Measurements from ENCODE around the gene ACSF2.

ACSF2 gene

GRCh38 chr17:50517504-50518383 is 91.7 kb downstream of the ACSF2 start:
- no peaks in the 10 kb centered on the region for H3K4me1 ChIP-seq (ENCODE audit: control insufficient read depth, insufficient read depth, low read length)
- H3K4me3 ChIP-seq (ENCODE audit: low read length in 2 of 2): no peak overlapping the region
- no peak overlapping the region for H3K9ac ChIP-seq (ENCODE audit: low read length in 2 of 2)
- no peaks in the 10 kb centered on the region for H3K27me3 ChIP-seq (ENCODE audit: control insufficient read depth in 1 of 2, insufficient read depth in 2 of 2, low read length in 2 of 2)
- H3K27ac ChIP-seq (ENCODE audit: low read length): no peak overlapping the region
- H3K36me3 ChIP-seq (ENCODE audit: control insufficient read depth in 2 of 2, insufficient read depth in 2 of 2, low read length in 2 of 2): no peaks in the 10 kb centered on the region
- H3K9me3 ChIP-seq (ENCODE audit: control insufficient read depth in 2 of 2, low read length in 2 of 2): no peaks in the 10 kb centered on the region

- no peaks in the 10 kb centered on the region for H3K9me3 ChIP-seq (ENCODE audit: control insufficient read depth in 2 of 2, low read length in 2 of 2)
- H3K27ac ChIP-seq (ENCODE audit: low read length): no peak overlapping the region
- H3K4me3 ChIP-seq (ENCODE audit: low read length in 2 of 2): no peak overlapping the region
- no peaks in the 10 kb centered on the region for H3K27me3 ChIP-seq (ENCODE audit: control insufficient read depth in 1 of 2, insufficient read depth in 2 of 2, low read length in 2 of 2)
- no peaks in the 10 kb centered on the region for H3K36me3 ChIP-seq (ENCODE audit: control insufficient read depth in 2 of 2, insufficient read depth in 2 of 2, low read length in 2 of 2)
- H3K4me1 ChIP-seq (ENCODE audit: control insufficient read depth, insufficient read depth, low read length): no peaks in the 10 kb centered on the region
- no peak overlapping the region for H3K9ac ChIP-seq (ENCODE audit: low read length in 2 of 2)
Measured at GRCh38 chr17:50518384-50519023, 92.5 kb downstream of the ACSF2 start.

DNA sequence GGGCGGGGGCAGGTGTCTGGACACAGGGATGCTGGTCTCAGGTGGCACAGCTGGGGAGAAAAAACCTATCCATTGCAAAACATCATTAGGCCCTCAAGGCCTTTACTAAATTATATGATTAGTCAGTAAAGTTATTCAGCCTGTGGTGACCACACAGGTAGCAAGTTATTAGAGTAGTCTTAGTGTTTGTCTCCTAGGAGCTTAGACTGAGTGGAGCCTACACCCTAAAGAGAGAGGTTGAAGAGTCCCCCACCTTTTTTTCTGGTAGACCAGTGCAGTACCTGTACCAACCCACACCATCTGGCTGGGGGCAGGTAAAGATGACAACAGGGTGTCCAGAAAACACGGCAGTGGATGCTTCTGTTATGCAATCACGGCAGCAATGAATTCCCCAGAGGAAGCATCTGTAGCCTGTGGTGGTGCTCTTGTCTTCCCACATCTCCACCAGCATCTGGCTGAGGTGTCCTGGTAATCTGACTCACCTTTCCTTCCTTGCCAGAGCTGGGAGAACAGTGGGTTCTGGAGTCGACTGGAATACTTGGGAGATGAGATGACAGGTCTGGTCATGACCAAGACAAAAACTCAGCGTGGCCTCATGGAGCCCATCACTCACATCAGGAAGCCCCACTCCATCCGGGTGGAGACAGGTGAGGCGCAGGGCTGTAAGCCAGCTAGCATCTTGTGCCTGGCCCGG is 93.3 kb downstream of the ACSF2 start:
- Histone ChIP-seq H3K27me3 (ENCODE audit: control insufficient read depth in 1 of 2, insufficient read depth in 2 of 2, low read length in 2 of 2) (no peaks in the 10 kb centered on the region), H3K36me3 (ENCODE audit: control insufficient read depth in 2 of 2, insufficient read depth in 2 of 2, low read length in 2 of 2) (no peaks in the 10 kb centered on the region), H3K4me3 (ENCODE audit: low read length in 2 of 2) (no peak overlapping the region), H3K4me1 (ENCODE audit: control insufficient read depth, insufficient read depth, low read length) (no peaks in the 10 kb centered on the region), H3K9me3 (ENCODE audit: control insufficient read depth in 2 of 2, low read length in 2 of 2) (no peaks in the 10 kb centered on the region), H3K9ac (ENCODE audit: low read length in 2 of 2) (no peak overlapping the region), H3K27ac (ENCODE audit: low read length) (no peak overlapping the region)

DNA sequence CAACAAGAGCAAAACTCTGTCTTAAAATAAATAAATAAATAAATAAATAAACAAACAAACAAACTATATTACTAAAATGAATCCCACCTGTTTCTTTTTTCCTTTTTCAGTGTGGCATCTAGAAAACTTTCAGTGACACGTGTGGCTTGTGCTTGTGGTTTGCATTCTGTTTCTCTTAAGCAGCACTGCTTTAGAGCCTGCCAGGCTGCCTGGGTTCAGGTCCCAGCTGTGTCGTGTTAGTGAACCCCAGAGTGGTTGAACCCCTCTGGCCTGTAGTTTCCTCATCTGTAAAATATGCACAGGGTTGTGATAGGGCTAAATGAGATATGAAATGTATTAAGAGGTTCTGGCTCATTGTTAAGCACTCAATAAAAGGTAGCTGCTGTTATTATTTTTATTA is 94.5 kb downstream of the ACSF2 start:
- H3K9me3 ChIP-seq (ENCODE audit: control insufficient read depth in 2 of 2, low read length in 2 of 2): no peaks in the 10 kb centered on the region
- H3K27ac ChIP-seq (ENCODE audit: low read length): no peak overlapping the region

GRCh38 chr17:50521514-50521913 is 95.5 kb downstream of the ACSF2 start:
- no peaks in the 10 kb centered on the region for H3K27me3 ChIP-seq (ENCODE audit: control insufficient read depth in 1 of 2, insufficient read depth in 2 of 2, low read length in 2 of 2)
- H3K4me3 ChIP-seq (ENCODE audit: low read length in 2 of 2): no peak overlapping the region
- no peaks in the 10 kb centered on the region for H3K9me3 ChIP-seq (ENCODE audit: control insufficient read depth in 2 of 2, low read length in 2 of 2)
- no peak overlapping the region for H3K27ac ChIP-seq (ENCODE audit: low read length)
- H3K9ac ChIP-seq (ENCODE audit: low read length in 2 of 2): no peak overlapping the region
- H3K36me3 ChIP-seq (ENCODE audit: control insufficient read depth in 2 of 2, insufficient read depth in 2 of 2, low read length in 2 of 2): no peaks in the 10 kb centered on the region
- no peaks in the 10 kb centered on the region for H3K4me1 ChIP-seq (ENCODE audit: control insufficient read depth, insufficient read depth, low read length)

More for the DNA sequence above, 94.5 kb downstream of the ACSF2 start:
- H3K9ac ChIP-seq (ENCODE audit: low read length in 2 of 2): no peak overlapping the region
- no peaks in the 10 kb centered on the region for H3K4me1 ChIP-seq (ENCODE audit: control insufficient read depth, insufficient read depth, low read length)
- no peaks in the 10 kb centered on the region for H3K36me3 ChIP-seq (ENCODE audit: control insufficient read depth in 2 of 2, insufficient read depth in 2 of 2, low read length in 2 of 2)
- H3K4me3 ChIP-seq (ENCODE audit: low read length in 2 of 2): no peak overlapping the region
- H3K27me3 ChIP-seq (ENCODE audit: control insufficient read depth in 1 of 2, insufficient read depth in 2 of 2, low read length in 2 of 2): no peaks in the 10 kb centered on the region

DNA sequence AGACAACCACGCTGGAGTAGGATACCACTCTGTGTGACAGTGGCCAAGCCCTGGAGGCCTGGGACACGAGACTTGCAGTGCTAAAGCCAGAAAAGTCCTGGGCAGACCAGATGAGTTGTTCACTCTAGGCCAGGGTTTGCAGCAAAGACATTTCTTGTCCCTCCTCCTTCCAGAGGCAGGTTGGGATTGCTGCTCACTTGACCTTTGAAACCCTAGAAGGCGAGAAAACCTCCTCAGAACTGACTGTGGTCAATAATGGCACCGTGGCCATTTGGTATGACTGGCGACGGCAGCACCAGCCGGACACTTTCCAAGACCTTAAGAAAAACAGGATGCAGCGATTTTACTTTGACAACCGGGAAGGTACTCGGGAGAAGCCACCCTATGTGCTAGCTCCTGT is 96.7 kb downstream of the ACSF2 start:
- Histone ChIP-seq H3K9ac (ENCODE audit: low read length in 2 of 2) (no peak overlapping the region), H3K4me3 (ENCODE audit: low read length in 2 of 2) (no peak overlapping the region), H3K4me1 (ENCODE audit: control insufficient read depth, insufficient read depth, low read length) (no peaks in the 10 kb centered on the region), H3K27ac (ENCODE audit: low read length) (no peak overlapping the region), H3K27me3 (ENCODE audit: control insufficient read depth in 1 of 2, insufficient read depth in 2 of 2, low read length in 2 of 2) (no peaks in the 10 kb centered on the region), H3K9me3 (ENCODE audit: control insufficient read depth in 2 of 2, low read length in 2 of 2) (no peaks in the 10 kb centered on the region), H3K36me3 (ENCODE audit: control insufficient read depth in 2 of 2, insufficient read depth in 2 of 2, low read length in 2 of 2) (no peaks in the 10 kb centered on the region)

GRCh38 chr17:50523208-50523607 is 97.2 kb downstream of the ACSF2 start:
- no peaks in the 10 kb centered on the region for H3K27me3 ChIP-seq (ENCODE audit: control insufficient read depth in 1 of 2, insufficient read depth in 2 of 2, low read length in 2 of 2)
- no peaks in the 10 kb centered on the region for H3K9me3 ChIP-seq (ENCODE audit: control insufficient read depth in 2 of 2, low read length in 2 of 2)
- H3K9ac ChIP-seq (ENCODE audit: low read length in 2 of 2): no peak overlapping the region
- H3K27ac ChIP-seq (ENCODE audit: low read length): no peak overlapping the region
- no peaks in the 10 kb centered on the region for H3K36me3 ChIP-seq (ENCODE audit: control insufficient read depth in 2 of 2, insufficient read depth in 2 of 2, low read length in 2 of 2)
- no peaks in the 10 kb centered on the region for H3K4me1 ChIP-seq (ENCODE audit: control insufficient read depth, insufficient read depth, low read length)
- H3K4me3 ChIP-seq (ENCODE audit: low read length in 2 of 2): no peak overlapping the region
